Spinal cord (tissue), 10 donors: ENCODE data around the gene RPA1. TPM values are rescaled to one million over a fixed set of nuclear protein-coding genes. Genes with fewer than 3 reads are reported as not detected.
"Not testable (repeated sequence)": the region's sequence is repeated elsewhere in the genome, so short reads cannot be mapped to it uniquely, and the experiment has no call there.

Experiments
- DNase-seq, 6 donors: peaks; one replicate each; pipeline versions ENCODE4 v3.0.0 to v3.0.0-alpha.2; 2013 to 2015; ENCODE audit warnings: low spot score in 6 of 6, low read depth in 4 of 6
- H3K27ac ChIP-seq: one replicate; pipeline ENCODE4 v1.5.1; 2013; ENCODE audit warnings: low read depth, low read length, control low read depth
- H3K27me3 ChIP-seq: one replicate; pipeline ENCODE4 v1.6.1; 2013; ENCODE audit warnings: low read length; ENCODE audit not compliant: control insufficient read depth, insufficient read depth
- H3K36me3 ChIP-seq: one replicate; pipeline ENCODE4 v1.6.1; 2013; ENCODE audit warnings: low read length; ENCODE audit not compliant: control insufficient read depth, insufficient read depth
- H3K4me1 ChIP-seq: one replicate; pipeline ENCODE4 v1.6.1; 2013; ENCODE audit warnings: low read length; ENCODE audit not compliant: control insufficient read depth, insufficient read depth
- H3K4me3 ChIP-seq: one replicate; pipeline ENCODE4 v1.5.1; 2013; ENCODE audit warnings: low read depth, low read length, control low read depth
- H3K9me3 ChIP-seq: one replicate; pipeline ENCODE4 v1.6.1; 2013; ENCODE audit warnings: low read length; ENCODE audit not compliant: control insufficient read depth, insufficient read depth
- WGBS: methylation state at CpG from one replicate; pipeline ENCODE4 v1.1.5; 2013; ENCODE audit warnings: missing lambda C conversion rate; ENCODE audit not compliant: insufficient coverage; 5-methylcytosine and 5-hydroxymethylcytosine counted together
- polyA plus RNA-seq, 2 donors: library from polyadenylated mRNA; unstranded; fragments of 120-200 nt; gene quantifications; one replicate each; pipeline ENCODE4 v1.2.1, GENCODE V29; 2013; ENCODE audit not compliant: insufficient read length in 2 of 2
- total RNA-seq, 2 donors: library from RNA; depleted of rRNA in 1 of 2; stranded (reverse); fragments of 120-200 nt in 1 of 2; fragments of >200 nt in 1 of 2; gene quantifications; one replicate each; pipeline versions ENCODE4 v1.2.3 to v1.2.4, GENCODE V29; 2013 to 2014
- donor health status: healthy.

The RPA1 gene
- total and polyA plus RNA-seq, 4 donors, result 25.2 to 89.5 (median 58.1) TPM

DNA sequence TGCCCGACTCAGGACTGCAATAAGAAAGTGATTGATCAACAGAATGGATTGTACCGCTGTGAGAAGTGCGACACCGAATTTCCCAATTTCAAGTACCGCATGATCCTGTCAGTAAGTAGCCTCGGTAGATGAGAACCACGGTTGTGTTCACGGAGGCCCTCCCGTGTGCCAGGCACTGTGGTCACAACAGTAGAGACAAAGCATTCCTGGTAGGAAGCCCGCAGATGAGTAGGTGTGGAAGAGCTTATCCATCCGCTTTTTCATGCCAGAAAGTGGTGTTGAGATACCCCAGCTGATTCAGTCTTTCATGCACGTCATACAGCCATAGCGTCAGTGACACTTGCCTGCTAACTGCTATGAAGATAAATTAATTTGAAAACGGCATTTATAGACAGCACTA, 58.9 kb downstream of the RPA1 start:
- Histone ChIP-seq H3K27me3 (no peaks in the 10 kb centered on the region), H3K9me3 (no peaks in the 10 kb centered on the region), H3K36me3 (peaks cover 60% of the 10 kb centered on the region), H3K4me1 (no peaks in the 10 kb centered on the region), H3K4me3 (no peak overlapping the region), H3K27ac (no peak overlapping the region)
- 93% methylated on average over 11 of the region's 14 CpGs for whole genome bisulfite sequencing
- DNase-seq, result no peak

- no peaks in the 10 kb centered on the region for H3K9me3 ChIP-seq
- no peak for DNase-seq
- WGBS, result 79% methylated on average over 11 of the region's 15 CpGs
- no peak overlapping the region for H3K4me3 ChIP-seq
- no peaks in the 10 kb centered on the region for H3K27me3 ChIP-seq
- no peaks in the 10 kb centered on the region for H3K4me1 ChIP-seq
- no peak overlapping the region for H3K27ac ChIP-seq
- H3K36me3 ChIP-seq, result peaks cover 50% of the 10 kb centered on the region
Observed at GRCh38 chr17:1890758-1891450, 61.1 kb downstream of the RPA1 start.

DNA sequence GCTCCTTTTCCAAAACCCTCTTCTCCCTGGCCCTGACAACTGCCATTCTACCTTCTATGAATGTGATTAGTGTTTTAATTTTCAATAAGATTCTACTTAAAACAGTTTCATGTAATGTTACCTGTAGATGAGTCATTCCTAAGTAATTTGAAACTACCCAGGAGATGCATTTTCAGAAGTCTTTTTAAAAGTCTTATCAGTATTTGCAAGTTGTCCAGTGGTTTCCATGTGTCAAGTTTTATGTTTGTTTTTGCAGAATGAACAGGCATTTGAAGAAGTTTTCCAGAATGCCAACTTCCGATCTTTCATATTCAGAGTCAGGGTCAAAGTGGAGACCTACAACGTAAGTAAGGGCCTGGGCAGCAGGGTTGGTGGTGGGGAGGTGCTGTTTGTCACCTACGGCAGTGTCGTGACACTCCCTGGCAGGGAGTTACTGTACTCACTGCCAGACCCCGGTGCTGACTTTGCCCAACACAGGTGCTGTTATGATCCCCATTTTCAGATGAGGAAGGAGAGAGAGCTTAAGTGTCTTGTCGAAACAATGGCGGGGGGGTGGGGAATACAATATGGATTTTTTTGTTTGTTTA, 65.0 kb downstream of the RPA1 start:
- Histone ChIP-seq H3K36me3 (peaks cover 48% of the 10 kb centered on the region), H3K27me3 (no peaks in the 10 kb centered on the region), H3K4me3 (no peak overlapping the region), H3K4me1 (no peaks in the 10 kb centered on the region), H3K27ac (no peak overlapping the region), H3K9me3 (no peaks in the 10 kb centered on the region)
- 93% methylated on average over 5 of the region's 7 CpGs for WGBS
- no peak for DNase-seq

DNA sequence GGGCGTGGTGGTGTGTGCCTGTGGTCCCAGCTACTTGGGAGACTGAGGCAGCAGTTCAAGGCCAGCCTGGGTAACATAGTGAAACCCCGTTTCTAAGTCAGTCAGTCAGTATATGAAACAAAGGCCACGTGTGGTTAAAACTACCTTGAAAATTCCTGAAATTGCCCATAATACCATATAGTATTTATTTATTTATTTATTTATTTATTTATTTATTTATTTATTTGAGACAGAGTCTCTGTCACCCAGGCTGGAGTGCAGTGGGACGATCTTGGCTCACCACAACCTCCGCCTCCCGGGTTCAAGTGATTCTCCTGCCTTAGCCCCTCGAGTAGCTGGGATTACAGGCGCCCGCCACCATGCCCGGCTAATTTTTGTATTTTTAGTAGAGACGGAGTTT, 65.7 kb downstream of the RPA1 start:
- WGBS, result 95% methylated on average over 6 of the region's 11 CpGs
- H3K27me3 ChIP-seq, H3K27ac ChIP-seq, H3K4me3 ChIP-seq, H3K9me3 ChIP-seq, DNase-seq, H3K4me1 ChIP-seq: not testable (repeated sequence)
- H3K36me3 ChIP-seq, result peaks cover 42% of the 10 kb centered on the region

GRCh38 chr17:1896243-1897104, 66.7 kb downstream of the RPA1 start:
- H3K36me3 ChIP-seq, result peaks cover 35% of the 10 kb centered on the region
- WGBS, result 86% methylated on average over 23 of the region's 25 CpGs

DNA sequence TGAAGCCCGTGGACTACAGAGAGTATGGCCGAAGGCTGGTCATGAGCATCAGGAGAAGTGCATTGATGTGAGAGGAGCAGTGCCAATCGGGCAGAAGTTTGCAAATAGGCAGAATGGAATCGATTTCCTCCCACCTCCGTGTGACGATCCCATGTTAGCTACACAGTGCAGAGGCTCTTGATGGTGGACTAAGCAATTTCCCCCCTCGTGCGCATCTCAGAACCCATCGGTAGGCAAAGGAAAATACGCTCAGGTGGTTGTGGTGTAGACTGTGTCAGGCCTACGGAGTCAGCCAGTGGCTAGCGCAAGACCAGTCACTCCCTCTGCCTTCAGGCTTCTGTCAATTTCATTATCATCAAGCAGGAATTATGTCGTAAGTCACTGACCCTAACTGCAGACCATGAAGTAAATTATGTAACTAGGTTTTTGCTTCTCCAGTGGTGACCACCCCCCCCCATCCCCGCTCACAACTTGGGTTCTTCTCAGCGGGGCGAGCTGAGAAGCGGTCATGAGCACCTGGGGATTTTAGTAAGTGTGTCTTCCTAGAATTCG, 67.4 kb downstream of the RPA1 start:
- H3K4me3 ChIP-seq, result no peak overlapping the region
- H3K27ac ChIP-seq, result no peak overlapping the region
- 95% methylated on average over 3 of the region's 18 CpGs for WGBS
- no peaks in the 10 kb centered on the region for H3K27me3 ChIP-seq
- H3K36me3 ChIP-seq, result peaks cover 31% of the 10 kb centered on the region
- no peaks in the 10 kb centered on the region for H3K9me3 ChIP-seq
- H3K4me1 ChIP-seq, result no peaks in the 10 kb centered on the region
- no peak for DNase-seq

More at GRCh38 chr17:1896243-1897104, 66.7 kb downstream of the RPA1 start:
- Histone ChIP-seq H3K27me3 (no peaks in the 10 kb centered on the region), H3K4me1 (no peaks in the 10 kb centered on the region), H3K4me3 (no peak overlapping the region), H3K9me3 (no peaks in the 10 kb centered on the region), H3K27ac (no peak overlapping the region)
- no peak for DNase-seq

DNA sequence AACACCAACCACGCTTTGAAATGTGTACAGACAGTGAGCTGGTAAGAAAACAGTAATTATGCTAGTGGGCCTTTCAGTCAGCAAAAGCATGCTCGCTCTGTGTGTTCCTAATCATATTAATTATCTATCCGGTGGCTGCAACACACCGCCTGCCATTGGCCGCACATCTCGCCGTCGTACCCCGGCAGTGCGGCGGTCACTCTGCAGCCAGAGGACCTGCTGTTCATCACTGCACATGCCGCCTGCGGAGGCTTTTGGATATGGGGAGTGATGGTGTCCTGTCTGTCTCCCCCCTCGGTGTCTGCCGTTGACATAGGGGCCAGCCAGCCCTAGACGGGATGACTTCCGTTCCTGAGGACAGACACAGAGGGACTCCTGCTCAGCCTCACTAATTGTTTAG, 68.5 kb downstream of the RPA1 start:
- no peak for DNase-seq
- H3K36me3 ChIP-seq, result peaks cover 31% of the 10 kb centered on the region
- WGBS, result 87% methylated on average over 8 of the region's 17 CpGs

DNA sequence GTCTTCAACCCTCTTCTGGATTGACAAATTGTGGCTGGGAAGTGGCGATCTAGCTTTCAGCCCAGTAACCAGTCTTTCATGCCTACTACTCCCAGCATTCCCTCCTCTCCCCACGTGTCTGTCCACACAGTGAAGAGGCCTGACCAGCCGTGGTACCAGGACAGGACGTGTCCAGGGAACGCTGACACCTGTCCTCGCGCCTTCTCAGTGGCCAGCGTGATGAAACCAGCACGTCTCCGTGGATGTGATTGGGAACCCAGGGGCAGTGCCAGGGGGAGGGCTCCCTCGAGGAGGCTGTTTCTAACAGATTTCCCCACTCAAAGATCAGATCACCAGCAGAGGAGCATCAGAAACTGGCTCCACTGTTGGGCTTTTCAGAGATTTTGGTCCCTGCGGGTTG, 69.1 kb downstream of the RPA1 start:
- Histone ChIP-seq H3K9me3 (no peaks in the 10 kb centered on the region), H3K4me1 (no peaks in the 10 kb centered on the region), H3K27ac (no peak overlapping the region), H3K27me3 (no peaks in the 10 kb centered on the region), H3K36me3 (peaks cover 29% of the 10 kb centered on the region), H3K4me3 (no peak overlapping the region)
- no peak for DNase-seq
- 95% methylated on average over 11 of the region's 12 CpGs for WGBS

More for the DNA sequence above, 68.5 kb downstream of the RPA1 start:
- no peak overlapping the region for H3K4me3 ChIP-seq
- no peaks in the 10 kb centered on the region for H3K9me3 ChIP-seq
- no peaks in the 10 kb centered on the region for H3K4me1 ChIP-seq
- no peaks in the 10 kb centered on the region for H3K27me3 ChIP-seq
- H3K27ac ChIP-seq, result no peak overlapping the region

GRCh38 chr17:1899403-1900000, 69.7 kb downstream of the RPA1 start:
- 100% methylated on average over 1 of the region's 8 CpGs for WGBS
- H3K4me1 ChIP-seq, result peaks cover 3% of the 10 kb centered on the region
- H3K9me3 ChIP-seq, result no peaks in the 10 kb centered on the region
- peaks cover 25% of the 10 kb centered on the region for H3K36me3 ChIP-seq
- H3K27ac ChIP-seq, result no peak overlapping the region
- peaks cover 3% of the 10 kb centered on the region for H3K27me3 ChIP-seq
- H3K4me3 ChIP-seq, result no peak overlapping the region
- peak in 1 of 6 donors; percentile 16 for DNase-seq
